VCaP (cell line): Measurements from ENCODE around the gene USP5.
"Not testable (repeated sequence)": the region's sequence is repeated elsewhere in the genome, so short reads cannot be mapped to it uniquely, and the experiment has no call there.

ENCODE experiments used
- H3K27ac ChIP-seq: fragments of 450-650 bp; 2 replicates; pipeline ENCODE4 v1.5.1; 2017
- CTCF ChIP-seq: fragments of 450-650 bp; conservative IDR thresholded peaks from 2 replicates; pipeline ENCODE4 v1.5.1; 2017; ENCODE audit warnings: mild to moderate bottlenecking, moderate library complexity

USP5 gene

GRCh38 chr12:6890789-6891645, 39.1 kb downstream of the USP5 start:
- peak; percentile 98 for TF ChIP-seq CTCF
- H3K27ac ChIP-seq = peak overlapping the region; percentile 93

GRCh38 chr12:6891646-6892001, 39.7 kb downstream of the USP5 start:
- TF ChIP-seq CTCF = no peak
- peak overlapping the region; percentile 93 for H3K27ac ChIP-seq

GRCh38 chr12:6892683-6893082, 40.7 kb downstream of the USP5 start:
- H3K27ac ChIP-seq = not testable (repeated sequence)

GRCh38 chr12:6894321-6894720, 42.4 kb downstream of the USP5 start:
- TF ChIP-seq CTCF = no peak
- no peak overlapping the region for H3K27ac ChIP-seq

GRCh38 chr12:6896846-6897435, 45.0 kb downstream of the USP5 start:
- no peak for TF ChIP-seq CTCF

GRCh38 chr12:6899427-6899826, 47.5 kb downstream of the USP5 start:
- peak overlapping the region; percentile 32; the same call in 1 of the 2 replicates for H3K27ac ChIP-seq
- no peak for TF ChIP-seq CTCF

More at GRCh38 chr12:6896846-6897435, 45.0 kb downstream of the USP5 start:
- no peak overlapping the region for H3K27ac ChIP-seq

GRCh38 chr12:6899837-6900519, 48.0 kb downstream of the USP5 start:
- no peak for TF ChIP-seq CTCF
- H3K27ac ChIP-seq = peak overlapping the region; percentile 32; the same call in 1 of the 2 replicates
